Measurements from ENCODE around the gene STUB1. TPM values are rescaled to one million over a fixed set of nuclear protein-coding genes. Genes with fewer than 3 reads are reported as not detected.
A peak's percentile ranks its signal among the peaks of the same experiment; 100 is the strongest.

STUB1 gene
- total RNA-seq, 1 experiment from 2014 or later, result 111 TPM

- ChIA-PET POLR2A (interaction anchor here (1.6 to 2.3 kb wide), 2 partner anchors 10 to 13 kb away, joined by 9 to 20 read pairs; partner anchors contain the start of genes CCDC78 and HAGHL), CTCF (interaction anchor here (0.6 to 2.4 kb wide), 7 partner anchors 11 to 627 kb away, joined by 3 to 20 read pairs (median 4); partner anchors contain the start of genes CCDC78, CHTF18 and RPUSD1), RAD21 (ENCODE audit: low non-redundant PET in 1 of 2, low total read pairs in 2 of 2, uncharacterized antibody in 2 of 2, unreplicated experiment in 2 of 2) (interaction anchor here in 1 of 2 experiments (1.1 kb wide), 1 partner anchor 13 kb away, joined by 3 read pairs; no protein-coding TSS in a partner anchor)
- peaks cover 3% of the 10 kb centered on the region; the same call in 1 of the 2 replicates for H4K20me1 ChIP-seq (ENCODE audit: insufficient read depth)
- no peaks in the 10 kb centered on the region for H3K36me3 ChIP-seq (ENCODE audit: control insufficient read depth in 1 of 2, insufficient read depth in 2 of 2, low read length in 2 of 2)
- peak overlapping the region; percentile 85 for H3K9ac ChIP-seq (ENCODE audit: low read length)
- H2AFZ ChIP-seq (ENCODE audit: low read depth, low read length, poor library complexity, severe bottlenecking), result no peak overlapping the region
- TF ChIP-seq YY1 (IDR thresholded peaks at IDR 0.05; ENCODE audit: extremely low read depth, insufficient replicate concordance, low read depth, low read length), result no peak
- no peak for TF ChIP-seq ZNF274 (IDR thresholded peaks at IDR 0.05; ENCODE audit: low read depth, low read length)
- peak; percentile 42 for TF ChIP-seq POLR2AphosphoS5 (IDR thresholded peaks at IDR 0.05; ENCODE audit: low read depth, low read length)
- TF ChIP-seq CTCF (IDR thresholded peaks at IDR 0.05 in 2 of 3, conservative IDR thresholded peaks at IDR 0.05 in 1 of 3; ENCODE audit: borderline replicate concordance in 1 of 3, insufficient read depth in 1 of 3, low read depth in 2 of 3, low read length in 2 of 3), result peak in 1 of 3 experiments; percentile 2; a peak in 1 of 6 replicates
- peak; percentile 81 for TF ChIP-seq ZFX (IDR thresholded peaks at IDR 0.05)
- peak overlapping the region; percentile 59 to 74 for H3K4me3 ChIP-seq (replicated peaks in 1 of 2; ENCODE audit: low read depth in 1 of 2, low read length in 2 of 2)
- H3K79me2 ChIP-seq (ENCODE audit: insufficient read depth, low read length), result peaks cover 19% of the 10 kb centered on the region
- DNase-seq (ENCODE audit: low read depth, low spot score) (no peak), ATAC-seq (peak; percentile 17)
- intact Hi-C loops (cut with micrococcal nuclease), result no loop called here
- no peaks in the 10 kb centered on the region for H3K9me2 ChIP-seq (ENCODE audit: insufficient read depth)
- no peaks in the 10 kb centered on the region for H3K9me3 ChIP-seq (ENCODE audit: control insufficient read depth in 1 of 2, insufficient read depth in 1 of 2, low read depth in 1 of 2, low read length in 2 of 2)
- H3K27me3 ChIP-seq (ENCODE audit: insufficient read depth, low read length), result no peaks in the 10 kb centered on the region
- no TSS peak for BruUV-seq (replicated peaks)
- peaks cover 42 to 75% of the 10 kb centered on the region in 2 experiments for H3K4me1 ChIP-seq (ENCODE audit: control insufficient read depth in 1 of 2, insufficient read depth in 2 of 2, low read length in 2 of 2)
- peak overlapping the region; percentile 93 for H3K4me2 ChIP-seq (ENCODE audit: low read length)
- peak overlapping the region; percentile 92 for H3K27ac ChIP-seq (ENCODE audit: low read depth, low read length)
Observed at GRCh38 chr16:715477-716199, 35.4 kb downstream of the STUB1 start.
